HCT116 (cell line): ENCODE measurements around the gene FBN1. TPM values are rescaled to one million over a fixed set of nuclear protein-coding genes. Genes with fewer than 3 reads are reported as not detected.

Experiments
- ATAC-seq: fragments of 200-7000 bp; cut with Tn5 transposase; 2 replicates; pipeline ENCODE4 v1.9.1; 2020; ENCODE audit warnings: mild to moderate bottlenecking, moderate library complexity
- BruUV-seq: library from RNA; stranded (reverse); fragments of 400-500 nt; replicated peaks from 2 replicates; lab custom pipeline; 2021; lab: Mats Ljungman, UMichigan
- CTCF ChIA-PET: fragments of 300-600 bp; sonication (Branson Sonifier 250); formaldehyde crosslinking; loops from one replicate; lab custom pipeline; 2021; ENCODE audit warnings: antibody characterized with exemption; lab: Charles Lee
- POLR2A ChIA-PET: fragments of 300-600, 350-600 bp; sonication (Branson Sonifier 250); formaldehyde crosslinking; loops from one replicate; lab custom pipeline; 2021; ENCODE audit warnings: antibody characterized with exemption; lab: Charles Lee
- RAD21 ChIA-PET, 2 experiments: fragments of 300-600 bp; sonication (Branson Sonifier 250); formaldehyde crosslinking; loops; one replicate each; lab custom pipeline; 2023; ENCODE audit warnings: low total read pairs in 2 of 2; ENCODE audit not compliant: uncharacterized antibody in 2 of 2, unreplicated experiment in 2 of 2, low non-redundant PET in 1 of 2; lab: Charles Lee
- DNase-seq: peaks from one replicate; pipeline ENCODE4 v3.0.0-alpha.2; 2010; ENCODE audit warnings: low read depth, low spot score
- H2AFZ ChIP-seq: fragments of 200-600 bp; shearing (Covaris generic), sonication (generic); 2 replicates; pipeline ENCODE4 v1.6.1; 2017; ENCODE audit warnings: low read depth, mixed run types, mixed read lengths, antibody characterized with exemption, low read length; ENCODE audit not compliant: poor library complexity, severe bottlenecking
- H3K27ac ChIP-seq: 2 replicates; pipeline ENCODE4 v1.5.1; 2012; ENCODE audit warnings: low read depth, low read length
- H3K27me3 ChIP-seq: fragments of 200-600 bp; sonication (generic); 2 replicates; pipeline ENCODE4 v1.6.1; 2016; ENCODE audit warnings: mixed run types, low read length, mixed read lengths; ENCODE audit not compliant: insufficient read depth
- H3K36me3 ChIP-seq, 2 experiments: fragments of 200-500 bp in 1 of 2; fragments of 200-600 bp in 1 of 2; sonication (Bioruptor generic) in 1 of 2; sonication (generic) in 1 of 2; 2 replicates each; pipeline versions ENCODE4 v1.5.1 to v1.6.1; 2014 to 2016; ENCODE audit warnings: low read length in 2 of 2, inconsistent platforms in 1 of 2, mixed read lengths in 1 of 2, mixed run types in 1 of 2; ENCODE audit not compliant: insufficient read depth in 2 of 2, control insufficient read depth in 1 of 2
- H3K4me1 ChIP-seq, 2 experiments: fragments of 200-600 bp in 1 of 2; sonication (generic) in 1 of 2; 2 replicates each; pipeline versions ENCODE4 v1.5.1 to v1.6.1; 2012 to 2017; ENCODE audit warnings: low read length in 2 of 2, inconsistent platforms in 1 of 2, mild to moderate bottlenecking in 1 of 2, mixed read lengths in 1 of 2, mixed run types in 1 of 2, moderate library complexity in 1 of 2; ENCODE audit not compliant: insufficient read depth in 2 of 2, control insufficient read depth in 1 of 2
- H3K4me2 ChIP-seq: fragments of 200-600 bp; sonication (generic); 2 replicates; pipeline ENCODE4 v1.6.1; 2017; ENCODE audit warnings: mixed run types, low read length, mixed read lengths
- H3K4me3 ChIP-seq, 2 experiments: fragments of 200-600 bp in 1 of 2; sonication (generic) in 1 of 2; replicated peaks in 1 of 2; 2 replicates each; pipeline ENCODE4 v1.5.1; 2011 to 2016; ENCODE audit warnings: low read length in 2 of 2, control low read depth in 1 of 2, low read depth in 1 of 2, mild to moderate bottlenecking in 1 of 2, mixed read lengths in 1 of 2, mixed run types in 1 of 2
- H3K79me2 ChIP-seq: fragments of 200-600 bp; sonication (generic); 2 replicates; pipeline ENCODE4 v1.6.1; 2017; ENCODE audit warnings: mild to moderate bottlenecking, mixed run types, low read length, moderate library complexity, mixed read lengths; ENCODE audit not compliant: insufficient read depth
- H3K9ac ChIP-seq: fragments of 200-600 bp; sonication (generic); 2 replicates; pipeline ENCODE4 v1.6.1; 2016; ENCODE audit warnings: low read length, mixed read lengths
- H3K9me2 ChIP-seq: fragments of 200-600 bp; sonication (generic), shearing (Covaris generic); 2 replicates; pipeline ENCODE4 v1.6.1; 2017; ENCODE audit warnings: mixed run types, mild to moderate bottlenecking, moderate library complexity; ENCODE audit not compliant: insufficient read depth
- H3K9me3 ChIP-seq, 2 experiments: fragments of 200-500 bp in 1 of 2; fragments of 200-600 bp in 1 of 2; sonication (Bioruptor generic) in 1 of 2; sonication (generic) in 1 of 2; 2 replicates each; pipeline ENCODE4 v1.6.1; 2014 to 2017; ENCODE audit warnings: low read length in 2 of 2, mixed read lengths in 2 of 2, inconsistent platforms in 1 of 2, low read depth in 1 of 2, mild to moderate bottlenecking in 1 of 2, mixed run types in 1 of 2, moderate library complexity in 1 of 2; ENCODE audit not compliant: control insufficient read depth in 1 of 2, insufficient read depth in 1 of 2
- H4K20me1 ChIP-seq: fragments of 200-600 bp; sonication (generic), shearing (Covaris generic); 2 replicates; pipeline ENCODE4 v1.6.1; 2017; ENCODE audit warnings: mixed run types, mild to moderate bottlenecking, moderate library complexity; ENCODE audit not compliant: insufficient read depth
- CBX3 ChIP-seq: IDR thresholded peaks from 2 replicates; pipeline ENCODE4 v1.6.1; 2012; ENCODE audit warnings: low read depth
- CEBPB ChIP-seq: IDR thresholded peaks from 2 replicates; pipeline ENCODE4 v1.6.1; 2012; ENCODE audit warnings: low read depth
- EGR1 ChIP-seq: IDR thresholded peaks from 2 replicates; pipeline ENCODE4 v1.6.1; 2012; ENCODE audit warnings: low read depth
- ELF1 ChIP-seq: IDR thresholded peaks from 2 replicates; pipeline ENCODE4 v1.6.1; 2012; ENCODE audit warnings: low read depth, borderline replicate concordance
- EZH2phosphoT487 ChIP-seq: fragments of 200-600 bp; IDR thresholded peaks from 2 replicates; pipeline ENCODE4 v1.6.1; 2018; ENCODE audit warnings: antibody characterized with exemption, borderline replicate concordance
- FOSL1 ChIP-seq: IDR thresholded peaks from 2 replicates; pipeline ENCODE4 v1.6.1; 2012; ENCODE audit warnings: low read depth
- JUND ChIP-seq: IDR thresholded peaks from 2 replicates; pipeline ENCODE4 v1.6.1; 2012
- POLR2A ChIP-seq: IDR thresholded peaks from 2 replicates; pipeline ENCODE4 v1.7.0; 2011; ENCODE audit warnings: borderline replicate concordance; ENCODE audit not compliant: insufficient read depth, insufficient read length; ENCODE audit errors: extremely low read depth
- RAD21 ChIP-seq: IDR thresholded peaks from 2 replicates; pipeline ENCODE4 v1.6.1; 2012; ENCODE audit warnings: low read depth, mild to moderate bottlenecking
- SRF ChIP-seq: IDR thresholded peaks from 2 replicates; pipeline ENCODE4 v1.6.1; 2012; ENCODE audit warnings: low read depth
- TCF7L2 ChIP-seq: IDR thresholded peaks from 2 replicates; pipeline ENCODE4 v1.7.0; 2011; ENCODE audit warnings: borderline replicate concordance, inconsistent platforms; ENCODE audit not compliant: insufficient read depth, insufficient read length; ENCODE audit errors: extremely low read depth
- ZFX ChIP-seq: fragments of 450-650 bp; IDR thresholded peaks from 2 replicates; pipeline ENCODE4 v1.6.1; 2017
- ZNF274 ChIP-seq: fragments of 200-500 bp; sonication (Bioruptor generic); IDR thresholded peaks from 2 replicates; pipeline ENCODE4 v1.6.1; 2014; ENCODE audit warnings: mild to moderate bottlenecking, low read depth, low read length, inconsistent platforms
- intact Hi-C: fragments of 100-400 bp; cut with micrococcal nuclease; formaldehyde crosslinking; loops from 2 replicates; pipeline ENCODE4 v1.10.0; 2022
- total RNA-seq: library from RNA; stranded (reverse); gene quantifications from one replicate; pipeline ENCODE4 v1.2.1, GENCODE V29; 2021; ENCODE audit not compliant: unreplicated experiment
- TF ChIP-seq, protein P1 (sequence below), 3 experiments: fragments of 200-600 bp in 1 of 3; sonication (generic) in 1 of 3; IDR thresholded peaks in 2 of 3; conservative IDR thresholded peaks in 1 of 3; 2 replicates each; pipeline ENCODE4 v1.5.1; 2012 to 2017; ENCODE audit warnings: low read depth in 2 of 3, low read length in 2 of 3, antibody characterized with exemption in 1 of 3, borderline replicate concordance in 1 of 3, control low read depth in 1 of 3, mild to moderate bottlenecking in 1 of 3, mixed read lengths in 1 of 3, mixed run types in 1 of 3, moderate library complexity in 1 of 3; ENCODE audit not compliant: insufficient read depth in 1 of 3
- TF ChIP-seq, protein P2 (sequence below): IDR thresholded peaks from 2 replicates; pipeline ENCODE4 v1.6.1; 2012

FBN1 gene
- total RNA-seq, 1 experiment from 2014 or later: 1.7 TPM

DNA sequence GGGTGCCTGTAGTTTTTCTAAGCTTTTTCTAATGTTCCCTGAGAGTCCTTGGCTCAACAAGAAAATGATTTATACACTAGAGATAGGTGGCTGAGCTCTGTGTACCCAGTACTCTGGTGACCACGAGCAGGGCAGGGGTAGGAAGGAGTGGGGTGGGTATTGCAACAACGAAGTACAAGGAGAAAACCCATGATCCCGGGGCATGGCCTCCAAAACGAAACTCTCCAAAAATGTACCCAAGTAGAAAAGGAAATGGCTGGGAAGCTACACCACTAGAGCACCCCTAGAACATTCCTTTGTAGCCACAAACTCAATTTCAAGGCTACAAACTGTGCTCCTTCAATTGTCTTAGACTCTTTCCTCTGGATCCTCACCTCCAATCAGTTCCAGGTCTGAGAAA, 175.4 kb downstream of the FBN1 start:
- H3K9ac ChIP-seq: no peak overlapping the region
- ChIA-PET POLR2A (no interaction called here), RAD21 (no interaction called here), CTCF (no interaction called here)
- DNase-seq (no peak), ATAC-seq (no peak)
- no peaks in the 10 kb centered on the region for H3K9me3 ChIP-seq
- no peak for TF ChIP-seq FOSL1
- no peak for TF ChIP-seq EZH2phosphoT487
- no peak for TF ChIP-seq ZFX
- TF ChIP-seq CEBPB: no peak
- no peak for TF ChIP-seq TCF7L2
- no TSS peak for BruUV-seq
- H3K27ac ChIP-seq: no peak overlapping the region
- H3K36me3 ChIP-seq: no peaks in the 10 kb centered on the region
- peaks cover 0 to 12% of the 10 kb centered on the region in 2 experiments; a peak in 2 of 4 replicates for H3K4me1 ChIP-seq
- no peaks in the 10 kb centered on the region for H3K79me2 ChIP-seq
- no peak overlapping the region for H3K4me3 ChIP-seq
- H2AFZ ChIP-seq: no peak overlapping the region
- no peaks in the 10 kb centered on the region for H4K20me1 ChIP-seq
- no peaks in the 10 kb centered on the region for H3K9me2 ChIP-seq
- H3K4me2 ChIP-seq: no peak overlapping the region
- intact Hi-C loops: no loop called here
- H3K27me3 ChIP-seq: no peaks in the 10 kb centered on the region

DNA sequence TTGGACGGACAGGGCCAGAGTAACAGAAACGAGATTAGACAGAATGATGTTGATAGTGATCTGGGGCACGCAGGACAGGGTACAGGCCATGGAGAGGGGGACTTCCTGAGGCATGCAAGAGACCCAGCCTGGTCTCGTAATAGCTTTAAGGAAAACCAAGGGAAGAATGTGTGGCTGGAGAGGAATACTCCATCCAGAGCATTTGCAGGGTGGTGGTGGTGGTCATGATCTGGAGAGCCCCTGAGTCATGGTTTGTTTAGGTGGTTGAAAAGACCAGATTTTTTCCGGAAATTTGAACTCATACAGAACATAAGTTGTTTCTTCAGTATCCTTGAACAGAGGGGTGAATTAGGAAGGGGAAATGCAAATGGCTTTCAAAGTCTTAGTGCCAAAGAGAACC, 175.8 kb downstream of the FBN1 start:
- Histone ChIP-seq H3K9me3 (no peaks in the 10 kb centered on the region), H3K4me3 (no peak overlapping the region), H3K9ac (no peak overlapping the region), H3K9me2 (no peaks in the 10 kb centered on the region), H3K27ac (no peak overlapping the region), H3K27me3 (no peaks in the 10 kb centered on the region), H2AFZ (no peak overlapping the region), H3K4me1 (peaks cover 0 to 12% of the 10 kb centered on the region in 2 experiments; a peak in 2 of 4 replicates), H3K79me2 (no peaks in the 10 kb centered on the region), H3K36me3 (no peaks in the 10 kb centered on the region), H4K20me1 (no peaks in the 10 kb centered on the region), H3K4me2 (no peak overlapping the region)
- intact Hi-C loops: no loop called here
- RAD21 ChIA-PET: no interaction called here
- no TSS peak for BruUV-seq
- DNase-seq (no peak), ATAC-seq (no peak)
- POLR2A ChIA-PET: no interaction called here
- TF ChIP-seq ZNF274: no peak
- TF ChIP-seq RAD21: no peak
- TF ChIP-seq EGR1: no peak
- no peak for TF ChIP-seq ELF1
- TF ChIP-seq, protein P1, sequence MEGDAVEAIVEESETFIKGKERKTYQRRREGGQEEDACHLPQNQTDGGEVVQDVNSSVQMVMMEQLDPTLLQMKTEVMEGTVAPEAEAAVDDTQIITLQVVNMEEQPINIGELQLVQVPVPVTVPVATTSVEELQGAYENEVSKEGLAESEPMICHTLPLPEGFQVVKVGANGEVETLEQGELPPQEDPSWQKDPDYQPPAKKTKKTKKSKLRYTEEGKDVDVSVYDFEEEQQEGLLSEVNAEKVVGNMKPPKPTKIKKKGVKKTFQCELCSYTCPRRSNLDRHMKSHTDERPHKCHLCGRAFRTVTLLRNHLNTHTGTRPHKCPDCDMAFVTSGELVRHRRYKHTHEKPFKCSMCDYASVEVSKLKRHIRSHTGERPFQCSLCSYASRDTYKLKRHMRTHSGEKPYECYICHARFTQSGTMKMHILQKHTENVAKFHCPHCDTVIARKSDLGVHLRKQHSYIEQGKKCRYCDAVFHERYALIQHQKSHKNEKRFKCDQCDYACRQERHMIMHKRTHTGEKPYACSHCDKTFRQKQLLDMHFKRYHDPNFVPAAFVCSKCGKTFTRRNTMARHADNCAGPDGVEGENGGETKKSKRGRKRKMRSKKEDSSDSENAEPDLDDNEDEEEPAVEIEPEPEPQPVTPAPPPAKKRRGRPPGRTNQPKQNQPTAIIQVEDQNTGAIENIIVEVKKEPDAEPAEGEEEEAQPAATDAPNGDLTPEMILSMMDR (IDR thresholded peaks at IDR 0.05 in 2 of 3, conservative IDR thresholded peaks at IDR 0.05 in 1 of 3; ENCODE audit: borderline replicate concordance in 1 of 3, insufficient read depth in 1 of 3, low read depth in 2 of 3, low read length in 2 of 3): no peak
- TF ChIP-seq POLR2A: no peak
- no peak for TF ChIP-seq FOSL1
- TF ChIP-seq CBX3: no peak
- TF ChIP-seq, protein P2, sequence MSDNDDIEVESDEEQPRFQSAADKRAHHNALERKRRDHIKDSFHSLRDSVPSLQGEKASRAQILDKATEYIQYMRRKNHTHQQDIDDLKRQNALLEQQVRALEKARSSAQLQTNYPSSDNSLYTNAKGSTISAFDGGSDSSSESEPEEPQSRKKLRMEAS: no peak
- TF ChIP-seq JUND: no peak
- no peak for TF ChIP-seq CEBPB
- TF ChIP-seq SRF: no peak
- CTCF ChIA-PET: no interaction called here
